ENCODE results near the gene CRYGD. TPM values are rescaled to one million over a fixed set of nuclear protein-coding genes. Genes with fewer than 3 reads are reported as not detected.
"Not testable (repeated sequence)": the region's sequence is repeated elsewhere in the genome, so short reads cannot be mapped to it uniquely, and the experiment has no call there.

The CRYGD gene
- total and polyA plus RNA-seq, 2 of the 13 experiments (the other 11 are each of a cell fraction or from before 2014, with no cell fraction given) = not detected

GRCh38 chr2:208117390-208117789, 6.9 kb downstream of the CRYGD start:
- H3K79me2 ChIP-seq (ENCODE audit: insufficient read depth, low read length); POLR2A ChIA-PET; H3K9me3 ChIP-seq (ENCODE audit: low read length); H2AFZ ChIP-seq (ENCODE audit: low read length); H3K9ac ChIP-seq (ENCODE audit: insufficient read depth, low read depth, low read length); H3K36me3 ChIP-seq (replicated peaks in 1 of 2; ENCODE audit: control insufficient read depth in 1 of 2, insufficient read depth in 2 of 2, low read length in 2 of 2); in situ Hi-C loops (cut with HindIII; ENCODE audit: extremely low pct_ligation_motif_present, low pct_unique_long_range_greater_than_20kb); H3K27ac ChIP-seq (ENCODE audit: extremely low read length, insufficient read depth, low read length); H4K20me1 ChIP-seq (ENCODE audit: insufficient read depth, low read length); BruUV-seq (replicated peaks); ATAC-seq; H3K4me2 ChIP-seq (ENCODE audit: low read depth, low read length); DNase-seq (ENCODE audit: low spot score); CTCF ChIA-PET (ENCODE audit: low intra/inter-chr PET ratio, low total read pairs); FAIRE-seq; intact Hi-C loops (cut with micrococcal nuclease; ENCODE audit: unreplicated experiment); H3K4me3 ChIP-seq (replicated peaks in 1 of 3; ENCODE audit: insufficient read depth in 1 of 3, low read depth in 2 of 3, low read length in 3 of 3); TF ChIP-seq NR2F6 (CRISPR knock-in tag; IDR thresholded peaks at IDR 0.05): not testable (repeated sequence)
- Histone ChIP-seq H3K27me3 (ENCODE audit: control insufficient read depth in 1 of 2, insufficient read depth in 2 of 2, low read length in 2 of 2) (peaks cover 1 to 11% of the 10 kb centered on the region in 2 experiments; a peak in 2 of 5 replicates), H3K4me1 (ENCODE audit: insufficient read depth, low read length) (peaks cover 30% of the 10 kb centered on the region)
- 41% methylated on average over 11 of the region's 11 CpGs for WGBS (ENCODE audit: low lambda C conversion rate)
- TF ChIP-seq NR2F6 (IDR thresholded peaks at IDR 0.05) = peak; percentile 16; the same call in 1 of the 2 replicates

DNA sequence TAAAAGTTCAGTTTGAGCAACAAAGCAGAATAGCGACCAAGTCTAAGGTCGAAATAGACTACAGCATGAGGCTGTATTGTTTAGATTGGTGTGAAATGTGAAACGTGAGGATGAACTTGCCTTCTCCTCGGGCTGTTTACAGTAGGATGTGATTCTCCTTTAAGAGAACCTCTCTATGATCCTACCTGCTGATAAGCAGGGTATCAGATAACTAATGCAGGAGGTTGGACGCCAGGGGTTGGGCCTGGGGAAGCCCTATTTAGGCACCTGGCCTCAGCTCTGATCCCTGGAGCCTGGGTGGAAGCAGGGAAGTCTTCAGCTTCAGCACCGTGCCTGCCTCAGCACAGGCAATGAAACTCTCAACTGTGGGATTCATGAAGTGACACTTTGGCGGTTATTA, 11.4 kb downstream of the CRYGD start:
- ChIA-PET CTCF (ENCODE audit: low intra/inter-chr PET ratio, low total read pairs) (no interaction called here), POLR2A (no interaction called here)
- FAIRE-seq = no peak
- peak overlapping the region; percentile 61 for H2AFZ ChIP-seq (ENCODE audit: low read length)
- H3K4me2 ChIP-seq (ENCODE audit: low read depth, low read length) = peak overlapping the region; percentile 21; the same call in 1 of the 2 replicates
- H3K79me2 ChIP-seq (ENCODE audit: insufficient read depth, low read length) = no peaks in the 10 kb centered on the region
- in situ Hi-C loops (cut with HindIII; ENCODE audit: extremely low pct_ligation_motif_present, low pct_unique_long_range_greater_than_20kb) = no loop called here
- TF ChIP-seq KDM1A (CRISPR knock-in tag; IDR thresholded peaks at IDR 0.05) = no peak
- DNase-seq (ENCODE audit: low spot score) = no peak
- H4K20me1 ChIP-seq (ENCODE audit: insufficient read depth, low read length) = no peaks in the 10 kb centered on the region
- H3K27me3 ChIP-seq (ENCODE audit: control insufficient read depth in 1 of 2, insufficient read depth in 2 of 2, low read length in 2 of 2) = peaks cover 1 to 11% of the 10 kb centered on the region in 2 experiments; a peak in 2 of 5 replicates
- peak; percentile 66 for ATAC-seq
- peaks cover 28% of the 10 kb centered on the region for H3K4me1 ChIP-seq (ENCODE audit: insufficient read depth, low read length)
- no peaks in the 10 kb centered on the region for H3K36me3 ChIP-seq (replicated peaks in 1 of 2; ENCODE audit: control insufficient read depth in 1 of 2, insufficient read depth in 2 of 2, low read length in 2 of 2)
- H3K9ac ChIP-seq (ENCODE audit: insufficient read depth, low read depth, low read length) = no peak overlapping the region
- no peaks in the 10 kb centered on the region for H3K9me3 ChIP-seq (ENCODE audit: low read length)
- WGBS (ENCODE audit: low lambda C conversion rate) = 8% methylated on average over 7 of the region's 7 CpGs
- no peak overlapping the region for H3K4me3 ChIP-seq (replicated peaks in 1 of 3; ENCODE audit: insufficient read depth in 1 of 3, low read depth in 2 of 3, low read length in 3 of 3)
- no TSS peak for BruUV-seq (replicated peaks)
- no peak overlapping the region for H3K27ac ChIP-seq (ENCODE audit: extremely low read length, insufficient read depth, low read length)
- intact Hi-C loops (cut with micrococcal nuclease; ENCODE audit: unreplicated experiment) = no loop called here

DNA sequence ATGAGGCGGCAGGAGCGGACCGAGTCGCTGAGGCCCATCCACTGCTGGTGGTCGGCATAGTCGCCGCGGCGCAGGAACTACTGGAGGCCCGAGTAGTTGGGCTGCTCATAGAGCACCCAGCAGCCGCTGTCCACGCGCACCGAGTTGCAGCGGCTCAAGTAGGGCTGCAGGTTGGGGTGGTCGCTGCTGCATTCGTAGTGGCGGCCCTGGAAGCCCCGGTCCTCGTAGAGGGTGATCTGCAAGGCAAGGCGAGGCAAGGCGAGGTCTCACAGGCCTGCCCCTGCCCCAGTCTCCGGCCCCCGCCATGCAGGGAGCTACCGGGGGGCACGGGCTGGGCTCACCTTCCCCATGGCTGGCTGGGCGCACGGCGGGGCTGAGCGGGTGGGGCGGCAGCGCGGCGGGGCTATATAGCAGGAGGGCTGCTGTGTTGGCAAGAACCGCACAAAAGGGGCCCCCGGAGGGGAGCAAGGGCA, 12.0 kb downstream of the CRYGD start:
- not testable (repeated sequence) for BruUV-seq (replicated peaks)

More for the DNA sequence above, 12.0 kb downstream of the CRYGD start:
- H3K27ac ChIP-seq (ENCODE audit: extremely low read length, insufficient read depth, low read length); H3K4me2 ChIP-seq (ENCODE audit: low read depth, low read length); H4K20me1 ChIP-seq (ENCODE audit: insufficient read depth, low read length); in situ Hi-C loops (cut with HindIII; ENCODE audit: extremely low pct_ligation_motif_present, low pct_unique_long_range_greater_than_20kb); CTCF ChIA-PET (ENCODE audit: low intra/inter-chr PET ratio, low total read pairs); intact Hi-C loops (cut with micrococcal nuclease; ENCODE audit: unreplicated experiment); FAIRE-seq; H3K4me3 ChIP-seq (replicated peaks in 1 of 3; ENCODE audit: insufficient read depth in 1 of 3, low read depth in 2 of 3, low read length in 3 of 3); H2AFZ ChIP-seq (ENCODE audit: low read length); DNase-seq (ENCODE audit: low spot score); ATAC-seq; H3K79me2 ChIP-seq (ENCODE audit: insufficient read depth, low read length); H3K9me3 ChIP-seq (ENCODE audit: low read length); POLR2A ChIA-PET; H3K36me3 ChIP-seq (replicated peaks in 1 of 2; ENCODE audit: control insufficient read depth in 1 of 2, insufficient read depth in 2 of 2, low read length in 2 of 2); H3K9ac ChIP-seq (ENCODE audit: insufficient read depth, low read depth, low read length): not testable (repeated sequence)
- Histone ChIP-seq H3K27me3 (ENCODE audit: control insufficient read depth in 1 of 2, insufficient read depth in 2 of 2, low read length in 2 of 2) (peaks cover 1 to 11% of the 10 kb centered on the region in 2 experiments; a peak in 2 of 5 replicates), H3K4me1 (ENCODE audit: insufficient read depth, low read length) (peaks cover 21% of the 10 kb centered on the region)
- WGBS (ENCODE audit: low lambda C conversion rate) = 87% methylated on average over 36 of the region's 36 CpGs

All from HepG2 (cell line).